SK-N-SH treated with all-trans-retinoic acid at 6 μM for 48 hours (cell line): ENCODE results near the gene FDXR.

ENCODE experiments used
- ARNTL ChIP-seq: fragments of 450-650 bp; formaldehyde crosslinking; IDR thresholded peaks from 2 replicates; pipeline ENCODE4 v1.5.0; 2020; ENCODE audit warnings: low read depth, mild to moderate bottlenecking, moderate library complexity, borderline replicate concordance
- CSDC2 ChIP-seq: fragments of 250-450 bp; sonication (Bioruptor Pico); IDR thresholded peaks from 2 replicates; pipeline ENCODE4 v1.5.0; 2020; ENCODE audit warnings: mild to moderate bottlenecking, moderate library complexity
- PATZ1 ChIP-seq: fragments of 250-450 bp; sonication (Bioruptor Pico); IDR thresholded peaks from 2 replicates; pipeline ENCODE4 v1.8.0; 2020; ENCODE audit warnings: mild to moderate bottlenecking, moderate library complexity, borderline replicate concordance
- POU6F1 ChIP-seq: fragments of 250-450 bp; sonication (Bioruptor Pico); IDR thresholded peaks from 2 replicates; pipeline ENCODE4 v1.8.0; 2021; ENCODE audit warnings: low read depth, mild to moderate bottlenecking, moderate library complexity, borderline replicate concordance
- TCF4 ChIP-seq: fragments of 250-450 bp; sonication (Bioruptor Pico); IDR thresholded peaks from 2 replicates; pipeline ENCODE4 v1.8.0; 2021; ENCODE audit warnings: mild to moderate bottlenecking, moderate library complexity, borderline replicate concordance
- TOX ChIP-seq: fragments of 250-450 bp; sonication (Bioruptor Pico); IDR thresholded peaks from 2 replicates; pipeline ENCODE4 v1.8.0; 2021; ENCODE audit warnings: mild to moderate bottlenecking, moderate library complexity, borderline replicate concordance
- TSHZ2 ChIP-seq: fragments of 250-450 bp; sonication (Bioruptor Pico); IDR thresholded peaks from 2 replicates; pipeline ENCODE4 v1.5.0; 2020; ENCODE audit warnings: mild to moderate bottlenecking, moderate library complexity
- ZFP3 ChIP-seq: fragments of 250-450 bp; sonication (Bioruptor Pico); IDR thresholded peaks from 2 replicates; pipeline ENCODE4 v1.5.0; 2020; ENCODE audit warnings: mild to moderate bottlenecking, moderate library complexity
- ZNF565 ChIP-seq: fragments of 450-650 bp; formaldehyde crosslinking; conservative IDR thresholded peaks from 2 replicates; pipeline ENCODE4 v1.5.0; 2020; ENCODE audit warnings: low read depth, mild to moderate bottlenecking, moderate library complexity
- ZNF8 ChIP-seq: fragments of 450-650 bp; formaldehyde crosslinking; IDR thresholded peaks from 2 replicates; pipeline ENCODE4 v1.5.0; 2020; ENCODE audit warnings: mild to moderate bottlenecking, moderate library complexity

GRCh38 chr17:74855323-74855722 is 17.5 kb downstream of the FDXR start:
- no peak for TF ChIP-seq CSDC2
- TF ChIP-seq PATZ1 (CRISPR knock-in tag): no peak
- no peak for TF ChIP-seq ARNTL
- no peak for TF ChIP-seq ZNF8 (CRISPR knock-in tag)
- TF ChIP-seq TOX: no peak
- no peak for TF ChIP-seq POU6F1
- no peak for TF ChIP-seq ZFP3
- no peak for TF ChIP-seq TSHZ2 (CRISPR knock-in tag)
- no peak for TF ChIP-seq TCF4 (CRISPR knock-in tag)
- TF ChIP-seq ZNF565: no peak
